Transverse colon (tissue), 4 donors: ENCODE results near the gene NMUR2. TPM values are rescaled to one million over a fixed set of nuclear protein-coding genes. Genes with fewer than 3 reads are reported as not detected.

Experiments used
- DNase-seq: peaks from one replicate; pipeline ENCODE4 v3.0.0-alpha.2; 2019
- H3K27ac ChIP-seq, 4 donors: fragments of 200-600 bp; sonication (generic); 2 replicates each; pipeline ENCODE4 v1.5.1; 2016 to 2018; ENCODE audit warnings: inconsistent platforms in 4 of 4
- H3K27me3 ChIP-seq: fragments of 200-600 bp; sonication (generic); 2 replicates; pipeline ENCODE4 v1.5.1; 2017; ENCODE audit warnings: inconsistent platforms
- H3K36me3 ChIP-seq, 4 donors: fragments of 200-600 bp; sonication (generic); 2 replicates each; pipeline ENCODE4 v1.5.1; 2017 to 2019; ENCODE audit warnings: inconsistent platforms in 4 of 4
- H3K4me1 ChIP-seq, 4 donors: fragments of 200-600 bp; sonication (generic); 2 replicates each; pipeline ENCODE4 v1.5.1; 2017 to 2020; ENCODE audit warnings: inconsistent platforms in 4 of 4
- H3K4me3 ChIP-seq, 4 donors: fragments of 200-600 bp; sonication (generic); 1 replicate in 1 of 4; 2 replicates in 3 of 4; pipeline versions ENCODE4 v1.5.1 to v1.6.1; 2017 to 2019; ENCODE audit warnings: inconsistent platforms in 4 of 4
- H3K9me3 ChIP-seq, 2 donors: fragments of 200-600 bp; sonication (generic); 2 replicates each; pipeline ENCODE4 v1.5.1; 2017 to 2019; ENCODE audit warnings: inconsistent platforms in 2 of 2
- EP300 ChIP-seq: sonication (generic); formaldehyde crosslinking; IDR thresholded peaks from one replicate; pipeline ENCODE4 v1.6.1; 2017; ENCODE audit warnings: antibody characterized with exemption, low read depth
- POLR2A ChIP-seq: fragments of 450-650 bp; IDR thresholded peaks from one replicate; pipeline ENCODE4 v1.6.1; 2016; ENCODE audit warnings: antibody characterized with exemption, mild to moderate bottlenecking, moderate library complexity
- POLR2AphosphoS5 ChIP-seq, 3 donors: sonication (generic); formaldehyde crosslinking; IDR thresholded peaks; one replicate each; pipeline ENCODE4 v1.6.1; 2016; ENCODE audit warnings: antibody characterized with exemption in 3 of 3
- WGBS, 2 donors: methylation state at CpG; one replicate each; pipeline ENCODE4 v1.1.5; 2018; ENCODE audit warnings: low coverage in 1 of 2; 5-methylcytosine and 5-hydroxymethylcytosine counted together
- in situ Hi-C, 4 donors: fragments of 200-750 bp; cut with MboI; loops; one replicate each; pipeline versions ENCODE4 v1.15.0 to v1.15.1; 2017; ENCODE audit warnings: low sequenced_read_pairs in 3 of 4, low pct_ligation_motif_present in 1 of 4, low pct_unique_long_range_greater_than_20kb in 1 of 4
- intact Hi-C: fragments of 100-400 bp; cut with DNase I; formaldehyde crosslinking; loops from one replicate; pipeline ENCODE4 v1.15.1; 2023; ENCODE audit warnings: low total_unique reads
- total RNA-seq, 4 donors: library from RNA; depleted of rRNA; stranded (reverse); fragments of >200 nt; gene quantifications; one replicate each; pipeline ENCODE4 v1.1.0, GENCODE V29; 2016
- TF ChIP-seq, protein P1 (sequence below), 5 experiments: fragments of 200-600 bp in 3 of 5; fragments of 450-650 bp in 2 of 5; sonication (generic) in 3 of 5; IDR thresholded peaks; 1 replicate in 2 of 5; 2 replicates in 3 of 5; pipeline ENCODE4 v1.5.1; 2016 to 2017; ENCODE audit warnings: antibody characterized with exemption in 5 of 5, inconsistent platforms in 3 of 5, mild to moderate bottlenecking in 2 of 5, moderate library complexity in 1 of 5

Gene NMUR2, protein sequence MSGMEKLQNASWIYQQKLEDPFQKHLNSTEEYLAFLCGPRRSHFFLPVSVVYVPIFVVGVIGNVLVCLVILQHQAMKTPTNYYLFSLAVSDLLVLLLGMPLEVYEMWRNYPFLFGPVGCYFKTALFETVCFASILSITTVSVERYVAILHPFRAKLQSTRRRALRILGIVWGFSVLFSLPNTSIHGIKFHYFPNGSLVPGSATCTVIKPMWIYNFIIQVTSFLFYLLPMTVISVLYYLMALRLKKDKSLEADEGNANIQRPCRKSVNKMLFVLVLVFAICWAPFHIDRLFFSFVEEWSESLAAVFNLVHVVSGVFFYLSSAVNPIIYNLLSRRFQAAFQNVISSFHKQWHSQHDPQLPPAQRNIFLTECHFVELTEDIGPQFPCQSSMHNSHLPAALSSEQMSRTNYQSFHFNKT
- total RNA-seq, result not detected

DNA sequence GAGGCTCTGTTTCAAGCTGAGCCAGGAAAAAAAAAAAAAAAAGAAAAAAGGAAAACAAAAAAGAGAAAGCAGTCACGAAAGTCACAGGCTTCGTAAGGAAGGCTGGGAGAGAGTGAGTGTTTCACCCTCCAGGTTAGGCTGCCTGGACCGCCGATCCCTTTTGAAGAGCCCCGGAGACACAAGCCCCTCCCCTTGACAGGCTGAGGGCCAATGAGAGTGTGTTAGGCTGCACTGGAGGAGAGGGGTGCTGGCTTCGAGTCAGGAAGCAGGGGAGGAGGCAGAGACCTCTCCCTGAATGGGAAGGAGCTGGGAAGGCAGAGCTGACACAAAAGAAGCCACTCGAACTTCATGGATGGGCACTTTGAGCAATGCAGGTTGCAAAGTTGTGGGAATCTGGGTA, at the start of gene NMUR2:
NMUR2 (minus strand) TSS at position 135 of the 400 bp plus-strand sequence. CDS start 166 bp downstream, outside the sequence.
- H3K27me3 ChIP-seq, result no peaks in the 10 kb centered on the region
- DNase-seq, result no peak
- TF ChIP-seq POLR2AphosphoS5 (IDR thresholded peaks at IDR 0.05) (no peak), POLR2A (no peak), EP300 (no peak)
- TF ChIP-seq, protein P1, sequence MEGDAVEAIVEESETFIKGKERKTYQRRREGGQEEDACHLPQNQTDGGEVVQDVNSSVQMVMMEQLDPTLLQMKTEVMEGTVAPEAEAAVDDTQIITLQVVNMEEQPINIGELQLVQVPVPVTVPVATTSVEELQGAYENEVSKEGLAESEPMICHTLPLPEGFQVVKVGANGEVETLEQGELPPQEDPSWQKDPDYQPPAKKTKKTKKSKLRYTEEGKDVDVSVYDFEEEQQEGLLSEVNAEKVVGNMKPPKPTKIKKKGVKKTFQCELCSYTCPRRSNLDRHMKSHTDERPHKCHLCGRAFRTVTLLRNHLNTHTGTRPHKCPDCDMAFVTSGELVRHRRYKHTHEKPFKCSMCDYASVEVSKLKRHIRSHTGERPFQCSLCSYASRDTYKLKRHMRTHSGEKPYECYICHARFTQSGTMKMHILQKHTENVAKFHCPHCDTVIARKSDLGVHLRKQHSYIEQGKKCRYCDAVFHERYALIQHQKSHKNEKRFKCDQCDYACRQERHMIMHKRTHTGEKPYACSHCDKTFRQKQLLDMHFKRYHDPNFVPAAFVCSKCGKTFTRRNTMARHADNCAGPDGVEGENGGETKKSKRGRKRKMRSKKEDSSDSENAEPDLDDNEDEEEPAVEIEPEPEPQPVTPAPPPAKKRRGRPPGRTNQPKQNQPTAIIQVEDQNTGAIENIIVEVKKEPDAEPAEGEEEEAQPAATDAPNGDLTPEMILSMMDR (IDR thresholded peaks at IDR 0.05), result no peak
- H3K27ac ChIP-seq, result no peak within 1 kb of the TSS
- H3K36me3 ChIP-seq, result no peaks in the 10 kb centered on the region
- 15 to 29% methylated on average over 7 of the region's 7 CpGs for WGBS, 2 donors
- no peaks in the 10 kb centered on the region for H3K4me1 ChIP-seq
- no peaks in the 10 kb centered on the region for H3K9me3 ChIP-seq
- intact Hi-C loops (no loop called here), in situ Hi-C loops (no loop called here)
- H3K4me3 ChIP-seq, result no peak within 1 kb of the TSS

DNA sequence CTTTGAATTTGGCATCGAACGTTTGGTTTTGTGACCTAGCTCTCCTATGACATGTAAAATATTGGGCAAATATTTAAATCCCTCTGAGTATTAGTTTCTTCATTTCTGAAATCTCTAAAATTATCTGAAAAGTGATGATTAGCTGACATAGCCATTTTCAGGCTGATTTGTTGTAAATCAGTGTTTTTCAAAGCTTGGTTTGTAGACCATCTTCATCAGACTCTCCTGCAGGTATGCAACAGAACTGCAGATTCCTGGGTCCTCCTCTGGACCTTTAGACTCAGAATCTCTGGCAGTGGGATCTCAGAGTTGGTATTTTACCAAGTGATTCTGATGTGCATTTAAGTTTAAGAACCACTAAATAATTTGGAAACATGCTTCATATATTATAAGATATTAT, 38.9 kb upstream of the NMUR2 start:
- DNase-seq, result no peak
- 83 to 87% methylated on average over 2 of the region's 2 CpGs for WGBS, 2 donors
- TF ChIP-seq EP300 (no peak), POLR2A (no peak)
- Histone ChIP-seq H3K27me3 (no peaks in the 10 kb centered on the region), H3K27ac (no peak overlapping the region), H3K36me3 (no peaks in the 10 kb centered on the region), H3K4me1 (no peaks in the 10 kb centered on the region), H3K4me3 (no peak overlapping the region), H3K9me3 (no peaks in the 10 kb centered on the region)
- intact Hi-C loops, result no loop called here
- in situ Hi-C loops, result no loop called here

DNA sequence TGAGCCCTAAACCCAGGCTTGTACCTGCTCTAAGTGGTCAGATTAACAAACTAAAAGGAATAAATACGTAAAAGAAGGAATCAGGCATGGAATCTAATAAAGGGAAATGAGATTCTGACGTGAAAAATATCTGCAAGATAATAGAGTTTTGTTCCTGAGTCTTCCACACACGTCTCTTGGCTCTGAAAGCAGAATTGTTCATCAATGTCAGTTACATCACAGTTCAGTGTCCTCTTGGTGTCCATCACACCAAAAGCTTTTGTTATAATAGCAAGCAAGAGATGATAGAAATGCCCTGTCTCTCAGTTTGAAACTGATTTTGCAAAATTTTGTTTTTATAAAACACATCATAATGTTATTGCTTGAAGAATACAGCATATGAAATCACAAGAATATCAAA, 34.7 kb upstream of the NMUR2 start:
- Histone ChIP-seq H3K9me3 (no peaks in the 10 kb centered on the region), H3K27ac (no peak overlapping the region), H3K4me1 (no peaks in the 10 kb centered on the region), H3K4me3 (no peak overlapping the region), H3K27me3 (no peaks in the 10 kb centered on the region), H3K36me3 (no peaks in the 10 kb centered on the region)
- no peak for DNase-seq
- intact Hi-C loops (no loop called here), in situ Hi-C loops (no loop called here)
- 42 to 60% methylated on average over 3 of the region's 3 CpGs for WGBS, 2 donors
- TF ChIP-seq POLR2A (no peak), EP300 (no peak), POLR2AphosphoS5 (IDR thresholded peaks at IDR 0.05) (no peak)
- TF ChIP-seq, protein P1 (IDR thresholded peaks at IDR 0.05), result no peak

DNA sequence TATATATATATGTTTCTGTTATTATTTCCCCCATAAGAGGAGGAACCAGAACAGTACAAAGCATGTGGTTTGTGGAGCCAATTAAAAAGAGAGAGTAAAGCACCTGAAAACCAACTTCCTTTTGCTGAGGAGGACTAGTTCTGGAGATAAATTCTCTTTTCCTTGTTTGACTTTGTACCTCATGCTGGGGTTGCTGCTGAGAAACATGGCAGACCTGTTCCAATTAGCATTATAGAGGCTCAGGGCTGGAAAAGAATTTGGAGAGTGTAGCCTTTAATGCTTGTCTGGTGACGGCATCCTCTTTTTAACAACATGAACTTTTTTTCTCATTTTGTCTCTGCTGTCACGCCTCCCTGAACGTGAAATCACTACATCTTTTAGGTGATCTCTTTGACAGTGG, 32.8 kb upstream of the NMUR2 start:
- DNase-seq, result no peak
- no peaks in the 10 kb centered on the region for H3K4me1 ChIP-seq
- H3K27me3 ChIP-seq, result no peaks in the 10 kb centered on the region
- in situ Hi-C loops, result no loop called here
- no peaks in the 10 kb centered on the region for H3K36me3 ChIP-seq
- no peaks in the 10 kb centered on the region for H3K9me3 ChIP-seq
- H3K27ac ChIP-seq, result no peak overlapping the region
- WGBS, 2 donors, result 58 to 72% methylated on average over 3 of the region's 3 CpGs
- H3K4me3 ChIP-seq, result no peak overlapping the region
- intact Hi-C loops, result no loop called here
- TF ChIP-seq POLR2AphosphoS5 (IDR thresholded peaks at IDR 0.05), result no peak
- TF ChIP-seq POLR2A, result no peak
- TF ChIP-seq EP300, result no peak
- TF ChIP-seq, protein P1 (IDR thresholded peaks at IDR 0.05), result no peak
